ENCODE results near the gene CHD3.

CHD3 gene

GRCh38 chr17:7888184-7888920 lies at the start of gene CHD3:
Gene CHD3 (plus strand): TSS chr17:7888789. CDS start chr17:7889001, 212 bp downstream.
- DNase-seq (ENCODE audit: low spot score) = no peak

- no peak for DNase-seq (ENCODE audit: low spot score)
Observed at GRCh38 chr17:7839190-7839875, 49.3 kb upstream of the CHD3 start.

- DNase-seq (ENCODE audit: low spot score) = no peak
Observed at GRCh38 chr17:7839876-7840261, 48.7 kb upstream of the CHD3 start.

- no peak for DNase-seq (ENCODE audit: low spot score)
Observed at GRCh38 chr17:7840441-7840840, 48.1 kb upstream of the CHD3 start.

GRCh38 chr17:7840875-7841274 lies 47.7 kb upstream of the CHD3 start:
- no peak for DNase-seq (ENCODE audit: low spot score)

GRCh38 chr17:7841396-7841914 lies 47.1 kb upstream of the CHD3 start:
- peak; percentile 89 for DNase-seq (ENCODE audit: low spot score)

- DNase-seq (ENCODE audit: low spot score) = peak; percentile 89
Observed at GRCh38 chr17:7841915-7842379, 46.6 kb upstream of the CHD3 start.

- peak; percentile 67 for DNase-seq (ENCODE audit: low spot score)
Observed at GRCh38 chr17:7842380-7843256, 46.0 kb upstream of the CHD3 start.

GRCh38 chr17:7843257-7843535 lies 45.4 kb upstream of the CHD3 start:
- DNase-seq (ENCODE audit: low spot score) = no peak

GRCh38 chr17:7843536-7844291 lies 44.9 kb upstream of the CHD3 start:
- peak; percentile 73 for DNase-seq (ENCODE audit: low spot score)

GRCh38 chr17:7844292-7845154 lies 44.1 kb upstream of the CHD3 start:
- peak; percentile 97 for DNase-seq (ENCODE audit: low spot score)

GRCh38 chr17:7845359-7846062 lies 43.1 kb upstream of the CHD3 start:
- no peak for DNase-seq (ENCODE audit: low spot score)

- no peak for DNase-seq (ENCODE audit: low spot score)
Observed at GRCh38 chr17:7846063-7846735, 42.4 kb upstream of the CHD3 start.

GRCh38 chr17:7846765-7847661 lies 41.6 kb upstream of the CHD3 start:
- DNase-seq (ENCODE audit: low spot score) = no peak

- DNase-seq (ENCODE audit: low spot score) = no peak
Observed at GRCh38 chr17:7848131-7848579, 40.4 kb upstream of the CHD3 start.

GRCh38 chr17:7848739-7849129 lies 39.9 kb upstream of the CHD3 start:
- DNase-seq (ENCODE audit: low spot score) = no peak

GRCh38 chr17:7849130-7849750 lies 39.3 kb upstream of the CHD3 start:
- no peak for DNase-seq (ENCODE audit: low spot score)
